Stimulated activated CD8-positive, alpha-beta memory T cell treated with anti-CD3 and anti-CD28 coated beads, Interleukin-12 subunit alpha, Interleukin-12 subunit beta, amount 100 ng/mL, for 4 hours (primary cell): ENCODE results near the gene MAEL.

Experiments used
- DNase-seq: peaks from one replicate; pipeline ENCODE4 v3.0.0-alpha.2; 2020; ENCODE audit warnings: low read depth

MAEL gene

GRCh38 chr1:166988974-166989515 is at the start of gene MAEL:
MAEL (plus strand) TSS chr1:166989280; CDS start chr1:166989353, 73 bp downstream.
- no peak for DNase-seq

GRCh38 chr1:166939741-166940375 is 49.2 kb upstream of the MAEL start:
- no peak for DNase-seq

GRCh38 chr1:166944186-166944967 is 44.7 kb upstream of the MAEL start:
- no peak for DNase-seq

- no peak for DNase-seq
These were observed 41.6 kb upstream of the MAEL start for GRCh38 chr1:166947398-166948043.

- DNase-seq: no peak
These were observed 40.2 kb upstream of the MAEL start for GRCh38 chr1:166948856-166949350.

- no peak for DNase-seq
These were observed 38.9 kb upstream of the MAEL start for GRCh38 chr1:166950156-166950555.

- no peak for DNase-seq
These were observed 38.0 kb upstream of the MAEL start for GRCh38 chr1:166951050-166951449.

- no peak for DNase-seq
These were observed 36.9 kb upstream of the MAEL start for GRCh38 chr1:166952002-166952746.

- no peak for DNase-seq
These were observed 35.6 kb upstream of the MAEL start for GRCh38 chr1:166953491-166953890.

GRCh38 chr1:166956057-166956850 is 32.8 kb upstream of the MAEL start:
- no peak for DNase-seq

- DNase-seq: no peak
These were observed 32.2 kb upstream of the MAEL start for GRCh38 chr1:166956872-166957271.

- DNase-seq: no peak
These were observed 28.1 kb upstream of the MAEL start for GRCh38 chr1:166960858-166961474.

- DNase-seq: no peak
These were observed 19.9 kb upstream of the MAEL start for GRCh38 chr1:166969074-166969677.

GRCh38 chr1:166971252-166971651 is 17.8 kb upstream of the MAEL start:
- no peak for DNase-seq

GRCh38 chr1:166972193-166972592 is 16.9 kb upstream of the MAEL start:
- DNase-seq: no peak

- no peak for DNase-seq
These were observed 16.3 kb upstream of the MAEL start for GRCh38 chr1:166972826-166973225.

- DNase-seq: peak; percentile 13
These were observed 14.3 kb upstream of the MAEL start for GRCh38 chr1:166974647-166975345.

GRCh38 chr1:166975361-166976129 is 13.5 kb upstream of the MAEL start, which contains the start of gene ILDR2:
ILDR2 (minus strand) TSS chr1:166975540; CDS start chr1:166975268, 272 bp downstream.
- peak; percentile 32 for DNase-seq

GRCh38 chr1:166977951-166978350 is 11.1 kb upstream of the MAEL start:
- no peak for DNase-seq
